Hepatocyte (in vitro differentiated cells): ENCODE data around the gene SYNRG.

Experiments
- EZH2 ChIP-seq: fragments of 200-600 bp; sonication (generic); IDR thresholded peaks from 2 replicates; pipeline ENCODE4 v1.6.1; 2016; ENCODE audit warnings: antibody characterized with exemption, mild to moderate bottlenecking, borderline replicate concordance
- EZH2phosphoT487 ChIP-seq: fragments of 200-600 bp; sonication (generic); IDR thresholded peaks from one replicate; pipeline ENCODE4 v1.6.1; 2018; ENCODE audit warnings: antibody characterized with exemption, mild to moderate bottlenecking, low read depth, moderate library complexity; ENCODE audit not compliant: unreplicated experiment, severe bottlenecking
- TF ChIP-seq, protein P1 (sequence below): fragments of 200-600 bp; sonication (generic); IDR thresholded peaks from 2 replicates; pipeline ENCODE4 v1.5.1; 2016; ENCODE audit warnings: antibody characterized with exemption, mild to moderate bottlenecking; ENCODE audit not compliant: poor library complexity

- TF ChIP-seq, protein P1, sequence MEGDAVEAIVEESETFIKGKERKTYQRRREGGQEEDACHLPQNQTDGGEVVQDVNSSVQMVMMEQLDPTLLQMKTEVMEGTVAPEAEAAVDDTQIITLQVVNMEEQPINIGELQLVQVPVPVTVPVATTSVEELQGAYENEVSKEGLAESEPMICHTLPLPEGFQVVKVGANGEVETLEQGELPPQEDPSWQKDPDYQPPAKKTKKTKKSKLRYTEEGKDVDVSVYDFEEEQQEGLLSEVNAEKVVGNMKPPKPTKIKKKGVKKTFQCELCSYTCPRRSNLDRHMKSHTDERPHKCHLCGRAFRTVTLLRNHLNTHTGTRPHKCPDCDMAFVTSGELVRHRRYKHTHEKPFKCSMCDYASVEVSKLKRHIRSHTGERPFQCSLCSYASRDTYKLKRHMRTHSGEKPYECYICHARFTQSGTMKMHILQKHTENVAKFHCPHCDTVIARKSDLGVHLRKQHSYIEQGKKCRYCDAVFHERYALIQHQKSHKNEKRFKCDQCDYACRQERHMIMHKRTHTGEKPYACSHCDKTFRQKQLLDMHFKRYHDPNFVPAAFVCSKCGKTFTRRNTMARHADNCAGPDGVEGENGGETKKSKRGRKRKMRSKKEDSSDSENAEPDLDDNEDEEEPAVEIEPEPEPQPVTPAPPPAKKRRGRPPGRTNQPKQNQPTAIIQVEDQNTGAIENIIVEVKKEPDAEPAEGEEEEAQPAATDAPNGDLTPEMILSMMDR: no peak
- TF ChIP-seq EZH2phosphoT487 (no peak), EZH2 (no peak)
Observed at GRCh38 chr17:37488009-37488604, 121.1 kb downstream of the SYNRG start.
